GM19099 (cell line): ENCODE measurements around the gene URAD.

Experiments
- POLR2A ChIP-seq: IDR thresholded peaks from 3 replicates; pipeline ENCODE4 v1.6.1; 2011; ENCODE audit warnings: low read depth; ENCODE audit not compliant: insufficient read length; ENCODE audit errors: extremely low read depth

Gene URAD

DNA sequence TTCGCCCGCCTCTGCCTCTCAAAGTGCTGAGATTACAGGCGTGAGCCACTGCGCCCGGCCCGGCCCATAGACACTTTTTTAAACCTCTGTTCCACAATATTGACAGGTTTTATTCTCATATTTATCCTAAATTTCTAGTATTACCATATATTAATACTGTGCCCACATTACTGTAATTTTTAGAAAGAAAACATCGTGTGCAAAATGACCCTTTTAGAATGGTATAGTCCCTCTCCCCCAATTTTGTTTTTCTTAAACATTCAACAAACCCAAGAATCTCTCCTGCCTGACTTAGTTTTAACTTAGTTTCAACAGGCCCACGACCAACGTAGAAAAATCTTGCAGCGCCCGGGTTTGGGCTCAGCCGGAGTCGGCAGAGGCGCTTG lies 28.5 kb downstream of the URAD start:
- TF ChIP-seq POLR2A: no peak

DNA sequence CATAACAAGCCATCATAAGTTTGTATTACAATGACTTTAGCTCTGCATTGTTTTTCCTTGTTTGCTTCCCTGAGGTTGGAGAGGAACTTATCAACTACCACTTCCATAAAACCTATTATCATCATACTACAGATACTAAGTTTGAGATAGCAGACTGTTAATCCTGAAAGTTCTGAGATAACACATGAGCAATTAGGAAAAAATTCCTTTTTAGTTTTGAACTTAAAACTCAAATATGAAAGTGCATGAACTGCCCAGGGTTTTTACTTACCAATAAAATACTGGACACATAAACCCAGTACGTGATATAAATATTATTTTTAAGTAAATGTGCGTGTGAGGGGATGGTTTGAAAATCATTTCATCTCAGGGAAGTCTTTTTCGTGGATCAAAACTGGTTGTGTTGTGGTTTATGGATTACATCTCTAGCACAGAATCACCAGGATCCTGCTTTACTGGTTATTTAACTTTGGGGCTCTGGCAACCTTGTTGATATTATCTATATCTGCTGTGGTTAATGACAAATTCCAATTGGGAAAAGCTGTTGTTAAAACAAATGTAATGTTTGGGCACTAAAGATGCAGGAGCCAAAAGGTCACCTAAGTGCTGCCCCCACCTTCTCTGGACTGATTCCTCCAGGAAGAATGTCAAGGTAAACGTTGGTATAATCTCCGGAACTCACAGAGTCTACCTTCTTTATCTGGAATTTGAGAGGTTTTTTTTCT lies 31.8 kb downstream of the URAD start:
- TF ChIP-seq POLR2A: no peak

DNA sequence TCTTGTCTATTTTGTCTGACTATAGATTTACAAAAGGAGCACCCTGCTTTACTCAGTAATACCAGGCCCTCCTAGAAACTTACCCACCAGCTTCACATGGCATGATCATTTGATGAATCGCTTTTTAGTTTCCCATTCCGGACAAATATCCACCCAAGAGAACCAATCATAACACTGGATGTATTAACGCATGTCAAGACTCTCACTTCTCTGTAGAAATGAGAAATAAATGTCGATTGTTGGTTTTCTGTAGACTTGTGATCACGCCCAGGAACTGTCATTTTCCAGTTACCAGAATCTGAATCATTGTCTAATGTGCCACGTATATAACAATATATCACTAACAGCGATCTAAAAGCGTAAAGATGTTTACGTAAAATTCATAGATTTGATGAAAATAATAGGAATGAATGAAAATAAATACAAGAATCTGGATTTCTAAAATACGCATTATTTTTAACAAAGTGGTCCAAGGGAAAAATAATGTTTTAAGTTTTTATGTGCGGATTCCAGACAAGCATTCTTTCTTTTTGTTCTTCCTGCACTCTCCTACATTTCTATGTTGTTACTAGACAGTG lies 33.4 kb downstream of the URAD start:
- no peak for TF ChIP-seq POLR2A

DNA sequence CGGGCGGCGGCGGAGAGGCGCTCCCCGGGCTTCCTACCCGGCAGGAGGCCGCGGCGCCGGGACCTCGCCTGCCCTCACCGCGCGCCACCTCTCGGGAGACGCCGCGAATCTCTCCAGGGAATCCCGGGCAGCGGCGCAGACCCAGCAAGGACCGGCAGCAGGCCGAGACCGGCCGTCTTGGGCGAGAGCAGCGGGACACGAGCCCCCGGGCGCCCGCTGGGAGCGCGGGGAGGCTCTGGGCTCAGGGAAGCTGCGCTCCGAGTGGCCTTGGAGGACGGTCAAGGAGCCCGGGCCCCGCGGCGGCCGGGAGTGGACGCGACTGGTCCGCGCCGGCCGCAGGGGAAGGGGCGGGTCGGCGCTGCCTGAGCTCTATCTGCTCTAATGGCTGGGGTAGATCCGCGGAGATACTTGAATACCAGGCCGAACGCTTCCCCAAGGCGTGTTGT lies 34.1 kb downstream of the URAD start:
- no peak for TF ChIP-seq POLR2A

DNA sequence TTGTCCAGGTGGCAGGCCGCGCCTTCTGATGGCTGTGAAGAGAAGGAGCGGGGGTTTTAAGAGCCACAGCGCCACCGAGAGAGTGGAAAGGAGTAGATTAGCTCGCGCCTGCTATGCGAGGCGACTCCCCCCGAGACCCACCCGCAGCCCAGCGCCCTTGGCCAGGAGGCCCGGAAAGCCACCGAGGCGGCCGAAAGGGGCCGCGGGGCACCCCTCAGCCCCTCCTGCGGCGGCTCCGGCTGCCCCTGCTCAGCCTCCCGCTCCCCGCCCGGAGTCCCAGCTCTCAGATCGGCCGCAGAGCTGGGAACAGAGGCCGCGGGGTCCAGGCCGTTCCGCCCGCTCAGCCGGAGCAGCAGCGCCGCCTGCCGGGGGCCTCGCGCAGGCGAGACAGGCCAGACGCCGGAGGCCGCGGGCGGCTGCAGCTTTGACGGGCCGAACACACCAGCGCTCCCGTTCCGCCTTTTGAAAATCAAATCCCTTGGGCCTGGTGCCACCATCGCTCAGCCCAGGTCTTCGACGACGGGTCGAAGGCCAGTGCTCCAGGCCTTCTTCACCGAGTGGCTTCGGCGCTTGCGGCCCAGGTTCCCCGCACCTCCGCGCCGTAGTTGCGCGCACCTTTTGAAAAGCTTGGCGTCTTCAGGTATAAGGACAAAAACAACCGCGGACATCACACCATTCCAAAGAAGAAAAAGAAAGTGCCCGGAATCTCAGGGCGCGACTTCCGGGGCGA lies 34.7 kb downstream of the URAD start:
- no peak for TF ChIP-seq POLR2A

DNA sequence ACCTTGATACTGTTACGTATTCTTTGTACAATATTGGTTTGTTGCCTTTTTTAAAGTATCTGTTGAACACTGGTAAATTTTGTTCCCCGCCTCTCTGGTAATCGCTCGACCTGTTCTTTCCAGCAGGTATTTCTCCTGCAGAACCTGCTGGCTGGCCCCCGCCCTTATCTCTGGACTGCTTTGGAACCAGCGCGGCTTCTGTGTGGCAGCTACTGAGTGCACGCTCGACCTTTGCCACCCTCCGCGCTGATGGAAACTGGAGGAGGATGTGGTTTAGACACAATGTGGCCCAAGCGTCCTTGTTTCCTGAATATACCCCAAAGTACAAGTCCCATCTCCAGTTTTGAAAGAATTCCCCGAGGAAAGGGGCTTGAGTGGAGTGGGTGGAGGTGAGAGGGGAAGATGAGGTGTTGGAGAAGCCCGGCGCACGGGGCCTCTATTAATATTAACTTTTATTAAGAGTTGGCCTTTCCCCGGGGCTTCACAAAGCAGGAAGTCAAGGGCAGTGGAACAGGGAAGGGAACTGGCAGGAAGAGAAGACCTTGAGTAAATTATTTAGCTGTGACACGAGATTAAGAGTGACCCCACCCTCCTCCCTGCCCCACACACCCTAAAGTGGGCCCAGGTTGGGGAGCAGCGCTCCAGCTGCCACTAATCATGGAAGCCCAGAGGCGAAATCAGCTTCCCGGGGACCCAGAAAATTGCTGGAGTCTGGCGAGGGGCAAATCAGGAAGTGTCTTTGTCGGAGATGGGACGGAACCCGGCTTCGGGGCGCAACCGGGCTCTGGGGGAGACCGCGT lies 35.4 kb downstream of the URAD start:
- no peak for TF ChIP-seq POLR2A

DNA sequence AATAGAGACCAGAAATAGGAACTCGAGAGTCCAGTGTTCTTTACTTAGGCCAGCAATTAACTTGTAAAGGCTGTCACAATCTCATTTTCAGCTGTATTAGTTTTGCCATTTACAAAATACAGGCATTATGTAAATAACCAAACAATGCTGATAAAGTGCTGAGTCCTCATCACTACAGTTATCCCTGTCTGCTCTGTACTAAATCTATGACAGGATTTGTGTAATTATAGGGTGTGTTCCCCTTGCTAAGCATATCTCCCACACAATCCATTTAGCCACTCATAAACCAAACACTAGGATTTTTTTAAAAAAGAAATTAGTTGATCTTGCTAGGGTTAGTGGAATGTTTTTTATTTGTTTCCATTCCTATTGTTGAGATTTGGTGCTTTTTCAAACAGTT lies 45.5 kb downstream of the URAD start:
- no peak for TF ChIP-seq POLR2A

DNA sequence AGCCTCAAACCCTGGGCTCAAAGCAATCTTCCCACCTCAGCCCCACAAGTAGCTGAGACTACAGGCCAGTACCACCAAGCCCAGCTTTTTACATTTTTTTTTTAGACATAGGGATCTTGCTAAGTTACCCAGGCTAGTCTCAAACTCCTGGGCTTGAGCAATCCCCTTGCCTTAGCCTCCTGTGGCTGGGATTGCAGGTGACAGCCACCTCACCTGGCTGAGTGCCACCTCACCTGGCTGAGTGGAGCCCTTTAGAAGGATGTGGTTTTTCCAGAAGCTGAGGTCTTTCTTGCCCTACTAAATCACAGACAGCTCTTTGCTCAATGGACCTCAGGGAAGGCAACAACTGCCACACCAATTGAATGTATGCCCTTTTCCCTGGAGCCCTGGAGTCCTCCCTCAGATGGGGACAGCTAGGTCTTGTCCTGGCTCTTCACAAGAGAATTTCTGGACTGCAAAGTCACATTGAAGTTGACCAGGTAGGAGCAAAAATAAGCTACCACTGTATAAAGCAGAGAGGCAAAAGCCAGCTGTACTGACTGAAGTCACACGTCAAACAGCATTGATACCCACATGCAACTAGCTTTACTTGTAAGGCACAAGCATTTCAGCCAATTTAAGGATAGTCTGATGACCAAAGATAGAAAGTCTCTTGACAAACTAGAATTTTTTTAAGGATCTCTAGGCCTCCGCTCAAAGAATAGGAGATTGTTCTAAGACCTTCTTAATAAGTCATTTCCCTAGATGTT lies 54.7 kb downstream of the URAD start:
- TF ChIP-seq POLR2A: no peak

DNA sequence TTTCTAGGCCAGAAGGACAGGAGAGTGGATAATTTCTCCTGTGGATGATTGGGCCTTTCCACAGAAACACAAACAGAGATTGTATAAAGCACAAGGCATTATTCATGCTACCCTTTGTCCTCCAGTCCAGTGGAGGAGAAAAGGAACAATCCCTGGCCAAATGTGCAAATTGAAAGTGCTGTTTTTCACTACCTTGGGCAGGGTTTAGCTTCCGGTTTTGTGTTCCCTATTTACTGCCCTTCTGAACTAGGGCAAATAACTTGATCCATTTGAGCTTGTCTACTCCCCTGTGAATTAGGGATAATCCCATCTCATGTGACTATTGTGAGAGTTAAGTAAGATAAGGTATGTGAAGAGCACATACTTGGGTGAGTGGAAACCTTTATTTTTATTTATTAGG lies 55.4 kb downstream of the URAD start:
- no peak for TF ChIP-seq POLR2A

DNA sequence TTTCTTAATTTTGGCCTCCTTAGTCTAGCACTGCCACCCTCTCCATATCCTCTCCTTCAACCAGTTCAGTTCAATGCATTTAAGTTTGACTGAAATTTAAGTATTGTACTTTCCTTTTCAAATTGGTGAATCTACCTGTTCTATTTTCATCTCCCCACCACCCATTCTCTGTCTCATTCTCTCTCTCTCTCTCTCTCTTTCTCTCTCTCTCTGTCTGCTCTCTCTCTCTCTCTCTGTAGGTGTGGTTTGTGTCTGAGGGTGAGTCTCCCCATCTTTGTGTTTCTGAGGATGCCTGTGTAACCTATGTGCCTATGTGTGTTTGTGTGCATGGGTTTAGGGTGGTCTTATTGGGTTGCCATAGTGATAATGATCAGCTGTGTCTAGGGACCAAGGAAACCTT lies 58.6 kb downstream of the URAD start:
- TF ChIP-seq POLR2A: no peak

DNA sequence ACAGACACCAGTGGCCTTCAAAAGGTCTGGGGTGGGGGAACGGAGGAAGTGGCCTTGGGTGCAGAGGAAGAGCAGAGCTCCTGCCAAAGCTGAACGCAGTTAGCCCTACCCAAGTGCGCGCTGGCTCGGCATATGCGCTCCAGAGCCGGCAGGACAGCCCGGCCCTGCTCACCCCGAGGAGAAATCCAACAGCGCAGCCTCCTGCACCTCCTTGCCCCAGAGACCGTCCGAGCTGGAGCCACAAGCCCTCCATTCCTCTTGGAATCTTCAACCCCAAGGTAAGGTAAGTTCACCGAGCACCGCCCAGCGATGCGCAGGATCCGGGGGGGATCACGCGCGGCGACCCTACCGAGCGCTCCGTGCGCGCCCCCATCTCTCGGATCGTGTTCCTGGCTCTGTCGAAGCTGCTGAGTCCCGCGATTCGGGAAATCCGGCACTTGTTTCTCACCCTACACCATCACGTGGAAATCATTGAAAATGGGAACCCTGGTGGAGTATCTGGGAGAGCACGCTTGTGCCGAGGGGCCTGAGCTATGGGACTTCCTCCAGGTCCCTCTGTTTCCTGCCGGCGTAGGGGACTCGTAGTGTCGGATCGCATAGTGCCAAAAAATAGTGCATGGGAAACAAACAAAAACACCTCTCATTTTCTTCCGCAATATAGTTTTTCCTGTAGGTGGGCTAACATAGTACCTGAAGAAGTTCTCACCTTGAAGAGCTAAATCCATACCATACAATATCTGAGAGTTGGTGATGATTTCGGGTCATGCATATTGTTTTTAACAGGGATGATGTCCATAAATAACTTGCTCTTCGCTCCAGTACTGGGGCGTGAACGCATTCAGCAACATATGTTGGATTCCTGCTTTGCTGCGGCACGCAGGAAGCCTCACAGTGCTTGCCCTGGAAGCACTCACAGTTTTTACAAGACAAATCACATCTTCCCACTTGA lies 59.4 kb downstream of the URAD start:
- no peak for TF ChIP-seq POLR2A

DNA sequence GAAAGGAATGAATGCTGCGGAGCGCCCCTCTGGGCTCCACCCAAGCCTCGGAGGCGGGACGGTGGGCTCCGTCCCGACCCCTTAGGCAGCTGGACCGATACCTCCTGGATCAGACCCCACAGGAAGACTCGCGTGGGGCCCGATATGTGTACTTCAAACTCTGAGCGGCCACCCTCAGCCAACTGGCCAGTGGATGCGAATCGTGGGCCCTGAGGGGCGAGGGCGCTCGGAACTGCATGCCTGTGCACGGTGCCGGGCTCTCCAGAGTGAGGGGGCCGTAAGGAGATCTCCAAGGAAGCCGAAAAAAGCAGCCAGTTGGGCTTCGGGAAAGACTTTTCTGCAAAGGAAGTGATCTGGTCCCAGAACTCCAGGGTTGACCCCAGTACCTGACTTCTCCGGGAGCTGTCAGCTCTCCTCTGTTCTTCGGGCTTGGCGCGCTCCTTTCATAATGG lies 60.1 kb downstream of the URAD start:
- TF ChIP-seq POLR2A: no peak
